Stimulated activated CD4-positive, alpha-beta T cell treated with anti-CD3 and anti-CD28 coated beads, TNF-alpha, amount 100 ng/mL, for 4 hours (primary cell): ENCODE data around the gene VPS35.
"Not testable (repeated sequence)": the region's sequence is repeated elsewhere in the genome, so short reads cannot be mapped to it uniquely, and the experiment has no call there.

Experiments used
- DNase-seq, 3 experiments: peaks; one replicate each; pipeline ENCODE4 v3.0.0-alpha.2; 2020; ENCODE audit warnings: low read depth in 3 of 3

Gene VPS35

GRCh38 chr16:46662123-46662522 lies 26.9 kb downstream of the VPS35 start:
- DNase-seq = no peak

- no peak for DNase-seq
Measured at GRCh38 chr16:46658925-46659324, 30.1 kb downstream of the VPS35 start.

GRCh38 chr16:46651305-46651704 lies 37.7 kb downstream of the VPS35 start:
- no peak for DNase-seq

GRCh38 chr16:46650254-46650623 lies 38.7 kb downstream of the VPS35 start:
- DNase-seq = no peak

GRCh38 chr16:46649588-46650253 lies 39.3 kb downstream of the VPS35 start:
- DNase-seq = no peak

GRCh38 chr16:46648656-46649055 lies 40.3 kb downstream of the VPS35 start:
- DNase-seq = no peak

- DNase-seq = no peak
Measured at GRCh38 chr16:46638947-46639925, 49.7 kb downstream of the VPS35 start.

- DNase-seq = no peak
Measured at GRCh38 chr16:46632778-46633733, 55.9 kb downstream of the VPS35 start.

GRCh38 chr16:46629331-46630219 lies 59.4 kb downstream of the VPS35 start:
- no peak for DNase-seq

- no peak for DNase-seq
Measured at GRCh38 chr16:46627746-46628145, 61.2 kb downstream of the VPS35 start.

- not testable (repeated sequence) for DNase-seq
Measured at GRCh38 chr16:46626681-46627080, 62.3 kb downstream of the VPS35 start.

- not testable (repeated sequence) for DNase-seq
Measured at GRCh38 chr16:46624862-46625261, 64.1 kb downstream of the VPS35 start.

GRCh38 chr16:46623707-46624106 lies 65.3 kb downstream of the VPS35 start:
- DNase-seq = not testable (repeated sequence)

- DNase-seq = not testable (repeated sequence)
Measured at GRCh38 chr16:46623246-46623645, 65.7 kb downstream of the VPS35 start.

GRCh38 chr16:46621934-46622676 lies 66.9 kb downstream of the VPS35 start:
- DNase-seq = no peak

- DNase-seq = peak; percentile 19 to 43 (median 30)
Measured at GRCh38 chr16:46621006-46621933, 67.7 kb downstream of the VPS35 start, which contains the start of gene SHCBP1. Gene SHCBP1, minus strand, starts transcription at chr16:46621379. Its CDS starts 20 bp downstream, at chr16:46621359.

- DNase-seq = no peak
Measured at GRCh38 chr16:46620266-46621005, 68.5 kb downstream of the VPS35 start.

- no peak for DNase-seq
Measured at GRCh38 chr16:46618516-46618915, 70.5 kb downstream of the VPS35 start.
